IPS DF 19.7 (cell line): ENCODE data around the gene TFF3.

Source experiments
- DNase-seq: peaks from one replicate; pipeline ENCODE4 v3.0.0-alpha.2; 2013; ENCODE audit warnings: low read depth, low spot score

The TFF3 gene

GRCh38 chr21:42266971-42267556 lies 48.1 kb downstream of the TFF3 start:
- no peak for DNase-seq

GRCh38 chr21:42265231-42265812 lies 49.9 kb downstream of the TFF3 start:
- no peak for DNase-seq

GRCh38 chr21:42264245-42265195 lies 50.7 kb downstream of the TFF3 start:
- no peak for DNase-seq

- DNase-seq: no peak
Observed at GRCh38 chr21:42263591-42264131, 51.5 kb downstream of the TFF3 start.

- no peak for DNase-seq
Observed at GRCh38 chr21:42262831-42263231, 52.4 kb downstream of the TFF3 start.

- no peak for DNase-seq
Observed at GRCh38 chr21:42261829-42262200, 53.4 kb downstream of the TFF3 start.
